NCI-H526 treated with DMSO at 0.1 percent for 48 hours (cell line): ENCODE results near the gene GSG1L.

Source experiments
- DNase-seq: peaks from one replicate; lab custom pipeline; 2025; lab: John Stamatoyannopoulos, UW

Gene GSG1L

DNA sequence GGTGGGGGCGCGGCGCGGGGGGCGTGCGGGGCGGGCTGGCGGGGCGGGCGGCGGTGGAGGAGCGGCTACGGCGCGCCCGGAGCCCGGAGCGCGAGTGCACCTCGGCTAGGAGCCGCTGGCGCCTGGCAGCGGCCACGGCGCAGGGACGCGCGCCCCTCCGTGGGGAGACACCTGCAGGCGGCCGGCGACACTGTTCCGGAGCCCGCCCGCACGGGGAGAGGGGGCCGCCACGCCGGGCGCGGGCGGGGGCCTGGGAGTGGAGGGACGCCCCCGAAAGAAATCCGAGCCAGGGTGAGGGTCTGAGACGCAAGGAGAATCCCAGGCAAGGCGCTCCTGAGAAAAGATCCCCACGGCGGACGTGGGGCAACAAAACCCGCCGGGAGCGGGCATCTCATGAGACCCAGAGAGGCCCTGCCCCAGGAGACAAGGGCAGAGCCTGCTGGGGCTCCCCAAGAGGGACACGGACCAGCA is at the start of gene GSG1L:
GSG1L (minus strand) TSS at position 124 of the 471 bp plus-strand sequence. CDS start 290 bp downstream, outside the sequence.
- DNase-seq: no peak

DNA sequence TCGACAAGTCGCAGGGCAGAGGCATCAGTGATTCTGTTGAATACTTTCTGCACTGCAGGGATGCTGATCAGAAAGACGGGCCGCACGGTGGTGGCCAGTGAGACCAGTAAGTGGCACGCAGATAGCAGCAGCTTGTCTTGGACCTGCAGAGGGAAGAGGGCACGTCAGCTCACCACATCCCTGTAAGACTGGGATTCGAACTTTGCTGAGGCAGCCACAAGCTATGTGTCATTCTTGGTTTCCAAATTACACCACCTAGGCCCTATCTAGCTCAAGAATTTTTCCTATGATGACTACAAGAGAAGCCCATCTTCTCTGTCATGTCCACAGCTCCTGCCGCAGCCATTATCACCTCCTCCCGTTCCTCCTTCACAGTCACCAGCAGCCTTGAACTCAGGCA is 49.4 kb upstream of the GSG1L start:
- DNase-seq: no peak

DNA sequence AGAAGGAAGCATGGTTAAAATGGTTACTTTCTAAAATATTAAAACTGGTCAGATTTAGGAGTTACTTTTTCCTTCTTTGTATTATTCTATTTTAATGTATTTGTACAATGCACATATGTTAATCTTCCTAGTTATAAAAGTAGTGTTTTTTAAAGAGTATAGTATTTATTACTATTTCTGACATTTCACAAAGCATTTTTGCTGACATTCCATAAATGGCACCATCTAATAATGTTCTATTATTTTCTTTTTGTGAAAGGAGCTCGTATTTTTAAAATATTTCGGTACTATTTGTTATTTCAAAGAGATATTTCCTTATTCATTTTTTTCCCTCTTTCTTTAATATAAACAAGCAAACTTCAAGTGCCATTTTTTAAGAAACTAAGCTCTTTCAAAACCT is 47.5 kb upstream of the GSG1L start:
- DNase-seq: no peak

DNA sequence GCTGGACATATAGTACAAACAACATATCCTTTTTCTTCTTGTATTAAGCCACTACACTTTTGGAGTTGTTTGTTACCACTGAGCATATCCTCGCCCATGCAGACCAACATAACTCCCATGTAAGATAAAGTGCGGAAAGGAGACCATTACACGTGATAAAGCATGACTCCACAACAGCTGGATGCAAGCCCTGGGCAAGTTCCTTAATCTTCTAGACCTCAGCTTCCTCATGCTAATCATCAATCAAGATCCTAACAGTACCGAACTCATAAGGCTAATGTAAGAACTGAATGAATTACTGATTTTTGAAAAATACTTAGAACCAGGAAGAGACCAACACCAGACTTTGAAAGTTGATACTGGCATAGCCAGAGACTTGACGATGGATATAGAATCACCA is 47.0 kb upstream of the GSG1L start:
- DNase-seq: no peak

DNA sequence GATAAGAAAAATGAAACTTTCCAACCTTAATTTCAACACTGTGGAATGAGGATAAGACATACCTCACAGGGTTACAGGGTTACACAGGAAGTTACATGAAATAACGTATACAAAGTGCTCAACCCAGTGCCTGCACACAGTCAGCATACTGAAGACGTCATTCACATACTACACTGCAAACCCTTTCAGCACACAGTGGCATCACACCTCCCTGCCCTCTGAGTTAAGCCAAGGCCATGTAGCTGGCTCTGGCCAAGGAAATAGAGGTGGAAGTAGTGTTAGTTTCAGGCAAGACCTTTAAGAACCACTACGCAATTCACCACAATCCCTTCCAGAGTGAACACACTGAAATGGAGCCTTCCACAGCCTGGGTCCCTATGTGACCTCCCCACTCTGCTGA is 46.6 kb upstream of the GSG1L start:
- no peak for DNase-seq

DNA sequence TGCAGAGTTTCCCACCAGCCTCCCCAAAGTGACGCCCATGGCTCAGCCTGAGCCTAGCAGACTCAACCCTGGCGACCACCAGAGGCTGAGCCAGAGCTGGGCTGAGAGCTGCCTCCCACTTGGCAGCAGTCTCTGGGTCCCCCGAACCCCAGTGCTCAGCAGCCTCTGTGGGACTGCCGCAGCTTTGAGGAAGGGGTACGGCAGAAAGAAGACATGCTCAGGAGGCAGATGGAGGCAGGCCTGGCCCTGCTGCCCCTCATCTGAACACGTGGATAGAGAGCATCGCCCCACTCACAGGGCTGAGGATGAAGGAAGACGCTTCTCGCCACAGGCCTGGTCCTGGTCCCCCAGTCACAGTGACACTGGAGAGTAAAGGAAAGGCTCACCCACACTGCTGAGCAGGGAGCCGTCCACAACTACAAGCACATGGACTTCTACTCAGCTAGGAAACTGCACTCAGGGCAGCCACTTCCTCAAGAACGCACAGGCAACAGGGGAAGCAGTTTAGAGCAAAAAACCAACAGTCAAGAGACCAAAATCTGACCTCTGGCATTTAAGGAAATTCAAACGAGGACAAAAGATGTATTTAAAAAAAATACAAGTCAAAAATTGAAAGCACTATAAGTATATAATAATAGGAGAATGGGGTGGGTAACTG is 45.2 kb upstream of the GSG1L start:
- no peak for DNase-seq

DNA sequence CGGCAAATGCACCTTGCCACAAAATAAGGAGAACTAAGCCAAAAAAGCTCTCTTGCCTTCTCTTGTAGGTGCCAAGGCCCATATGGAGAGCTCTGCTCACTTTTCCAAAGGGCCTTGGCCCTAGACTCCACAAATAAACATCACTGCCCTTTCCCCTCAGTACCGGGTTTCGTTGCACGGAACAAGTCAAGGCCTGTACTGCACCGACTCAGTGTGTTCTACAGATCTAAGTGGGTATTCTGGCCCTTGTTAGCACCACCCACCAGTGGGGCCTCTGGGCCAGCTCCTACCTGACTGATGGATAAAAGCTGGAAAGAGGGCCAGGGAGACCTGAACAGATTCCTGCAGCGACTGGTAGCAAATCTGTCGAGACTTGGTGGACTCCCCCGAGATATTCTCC is 43.7 kb upstream of the GSG1L start:
- DNase-seq: no peak

DNA sequence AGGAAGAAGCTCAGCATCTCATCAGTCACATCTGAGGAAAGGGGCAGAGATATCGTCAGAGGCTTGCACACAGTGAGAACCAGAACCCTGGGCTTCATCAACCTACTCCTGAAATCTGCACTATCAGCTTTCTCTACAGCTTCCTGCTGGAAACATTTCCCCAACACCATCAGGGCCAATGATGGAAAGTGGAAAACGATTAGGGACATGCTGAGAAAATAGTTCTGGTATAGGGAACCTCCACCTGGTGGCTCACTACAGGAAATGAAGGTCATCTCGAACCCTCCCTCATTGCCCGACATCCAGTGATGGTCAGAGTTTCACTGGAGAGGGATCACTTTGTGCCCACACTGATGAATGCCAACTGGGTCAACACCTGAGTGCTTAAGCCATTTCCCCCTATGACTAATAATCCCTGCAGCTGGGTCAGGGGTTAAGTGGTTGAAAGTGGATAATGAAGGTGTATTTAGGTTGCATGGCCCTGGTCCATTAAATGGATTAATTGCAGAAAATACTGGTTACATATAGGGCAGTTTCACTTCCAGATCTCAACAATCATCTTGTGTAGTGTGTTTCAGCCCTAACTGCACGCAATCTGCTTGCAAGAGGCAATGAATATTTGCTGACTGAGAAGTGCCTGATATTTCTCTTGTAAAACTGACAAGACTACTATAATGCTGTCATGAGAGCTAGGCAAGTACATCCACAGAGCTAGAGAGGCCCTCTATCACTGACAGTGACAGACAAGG is 43.1 kb upstream of the GSG1L start:
- DNase-seq: no peak

DNA sequence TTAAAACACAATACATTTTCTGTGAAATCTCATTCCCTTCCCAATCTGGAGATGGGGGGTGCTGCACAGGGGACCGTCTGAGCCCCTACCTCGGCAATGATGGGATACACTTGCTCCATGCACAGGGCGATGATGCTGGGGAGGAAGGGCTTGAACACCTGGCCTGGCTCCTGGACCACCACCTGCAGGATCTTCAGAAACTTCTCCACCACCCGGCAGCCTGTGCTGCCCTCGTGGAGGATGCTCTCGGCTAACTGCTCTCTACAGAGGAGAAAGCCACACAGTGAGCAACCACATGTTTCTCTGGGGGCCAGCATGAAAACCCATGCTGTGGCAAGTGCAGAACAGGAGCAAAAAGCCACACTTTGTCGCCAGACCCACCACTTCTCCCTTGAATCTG is 42.4 kb upstream of the GSG1L start:
- no peak for DNase-seq

DNA sequence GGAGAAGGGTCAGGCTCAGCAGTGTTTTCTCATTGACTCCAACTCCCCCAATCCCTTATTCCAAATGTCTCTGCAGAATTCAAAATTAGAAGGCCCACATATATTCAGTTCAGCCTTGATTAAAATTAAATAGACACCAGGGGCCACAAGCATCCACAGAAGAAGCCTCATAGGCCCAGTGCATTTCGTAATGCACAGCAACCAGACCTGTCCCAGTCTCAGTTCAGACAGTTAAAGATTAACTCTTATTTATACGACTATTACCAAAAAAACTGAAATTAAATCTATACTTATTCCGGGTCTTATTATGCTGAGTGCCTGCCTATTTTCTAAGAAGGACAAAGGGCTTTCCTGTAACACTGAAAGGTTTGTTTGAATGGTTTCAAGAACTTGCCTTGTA is 41.8 kb upstream of the GSG1L start:
- no peak for DNase-seq

DNA sequence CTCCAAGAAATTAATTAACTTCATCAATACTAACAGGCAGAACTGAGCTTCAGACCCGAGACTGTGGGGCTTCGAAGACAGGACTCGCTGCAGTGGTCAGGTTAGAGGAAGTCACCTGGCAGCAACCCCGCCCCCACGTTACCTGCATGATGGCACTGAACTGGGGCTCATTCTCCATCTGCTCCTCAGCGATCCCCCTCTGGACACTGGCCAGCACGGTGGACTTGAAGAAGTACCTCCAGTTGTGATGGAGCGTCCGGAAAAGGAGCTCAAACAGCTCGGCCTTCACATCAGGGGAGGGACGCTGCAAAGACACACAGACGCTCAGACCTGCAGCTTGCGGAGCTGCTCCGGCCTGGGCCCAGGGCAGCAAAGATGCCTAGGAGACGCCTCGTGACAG is 40.9 kb upstream of the GSG1L start:
- DNase-seq: no peak

DNA sequence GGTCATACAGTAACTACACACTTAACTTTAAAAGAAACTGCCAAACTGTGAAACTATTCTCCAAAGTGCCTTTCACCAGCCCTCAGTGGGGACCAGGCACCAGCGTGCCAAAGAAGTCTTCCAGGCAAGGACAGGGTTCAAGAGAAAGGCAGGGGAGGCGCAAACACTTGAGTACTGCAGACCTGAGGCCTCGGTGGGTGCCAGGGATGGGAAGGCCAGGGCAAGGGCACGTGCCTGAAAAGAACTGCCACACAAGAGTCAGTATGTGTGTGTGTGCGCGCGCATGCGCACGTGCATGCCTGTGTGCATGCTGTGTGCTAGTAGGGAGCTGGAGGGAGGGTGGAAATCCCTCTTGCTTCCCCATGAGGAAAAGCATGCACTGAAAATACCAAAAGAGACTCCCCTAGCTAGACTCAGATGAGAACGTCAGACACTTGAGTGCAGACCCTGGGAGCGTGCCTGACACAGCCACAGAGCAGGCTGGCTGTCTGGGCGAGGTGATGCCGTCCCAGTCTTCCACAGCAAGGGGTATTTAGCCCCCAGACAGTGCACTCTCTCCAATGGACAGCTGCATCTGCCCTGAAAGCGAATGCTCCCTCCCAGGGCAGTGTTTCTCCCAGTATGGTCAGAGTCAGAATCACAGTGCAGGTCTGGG is 40.1 kb upstream of the GSG1L start:
- DNase-seq: no peak

DNA sequence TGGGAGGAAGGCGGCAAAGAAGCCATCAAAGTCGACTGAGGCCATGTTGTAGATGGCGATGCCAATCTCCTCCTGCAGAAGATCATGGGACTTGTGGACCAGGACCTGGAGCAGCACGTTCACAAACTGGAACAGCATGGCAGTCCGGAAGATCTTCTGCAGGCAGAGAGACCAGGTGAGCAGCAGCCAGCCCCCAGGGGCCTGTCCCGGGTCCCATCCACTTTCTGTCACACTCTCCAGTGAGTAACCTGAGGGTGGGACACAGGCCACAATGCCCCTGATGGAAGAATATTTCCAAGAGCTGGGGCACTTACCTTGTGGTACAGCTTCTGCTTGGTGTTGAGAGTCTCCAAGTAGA is 38.0 kb upstream of the GSG1L start:
- DNase-seq: no peak

DNA sequence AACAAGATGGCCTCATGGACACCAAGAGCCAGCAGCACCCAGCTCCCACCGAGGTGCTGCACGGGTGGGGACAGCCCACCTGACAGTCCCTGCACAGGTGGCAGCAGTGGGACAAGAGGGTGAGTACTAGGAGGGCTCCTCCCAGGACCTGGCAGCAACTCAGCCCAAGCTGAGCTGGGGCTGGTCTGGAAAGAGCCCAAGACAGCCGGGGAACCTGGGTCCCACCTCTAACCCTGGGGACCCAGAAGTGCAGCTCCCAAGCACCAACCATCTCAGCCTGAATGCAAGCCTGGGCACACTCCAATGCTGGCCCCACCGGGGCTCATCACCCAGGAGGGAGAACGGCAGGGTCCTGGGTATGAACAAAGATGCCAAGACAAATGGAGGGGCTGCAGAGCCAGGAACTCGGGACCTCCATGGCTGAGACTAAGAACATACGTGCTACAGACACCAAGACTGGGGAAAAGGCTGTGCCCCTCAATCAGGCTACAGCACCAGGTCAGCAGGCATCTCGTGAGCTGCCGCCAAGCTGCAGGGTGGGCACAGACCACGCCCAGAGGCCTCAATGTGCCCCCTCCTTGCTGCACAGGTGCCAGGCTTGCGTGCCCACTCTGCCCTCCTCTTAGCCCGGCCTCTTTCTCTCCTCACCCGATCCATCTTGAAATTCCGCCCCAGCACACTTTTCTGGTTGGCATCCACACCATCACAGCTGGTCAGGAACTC is 37.5 kb upstream of the GSG1L start:
- DNase-seq: no peak

DNA sequence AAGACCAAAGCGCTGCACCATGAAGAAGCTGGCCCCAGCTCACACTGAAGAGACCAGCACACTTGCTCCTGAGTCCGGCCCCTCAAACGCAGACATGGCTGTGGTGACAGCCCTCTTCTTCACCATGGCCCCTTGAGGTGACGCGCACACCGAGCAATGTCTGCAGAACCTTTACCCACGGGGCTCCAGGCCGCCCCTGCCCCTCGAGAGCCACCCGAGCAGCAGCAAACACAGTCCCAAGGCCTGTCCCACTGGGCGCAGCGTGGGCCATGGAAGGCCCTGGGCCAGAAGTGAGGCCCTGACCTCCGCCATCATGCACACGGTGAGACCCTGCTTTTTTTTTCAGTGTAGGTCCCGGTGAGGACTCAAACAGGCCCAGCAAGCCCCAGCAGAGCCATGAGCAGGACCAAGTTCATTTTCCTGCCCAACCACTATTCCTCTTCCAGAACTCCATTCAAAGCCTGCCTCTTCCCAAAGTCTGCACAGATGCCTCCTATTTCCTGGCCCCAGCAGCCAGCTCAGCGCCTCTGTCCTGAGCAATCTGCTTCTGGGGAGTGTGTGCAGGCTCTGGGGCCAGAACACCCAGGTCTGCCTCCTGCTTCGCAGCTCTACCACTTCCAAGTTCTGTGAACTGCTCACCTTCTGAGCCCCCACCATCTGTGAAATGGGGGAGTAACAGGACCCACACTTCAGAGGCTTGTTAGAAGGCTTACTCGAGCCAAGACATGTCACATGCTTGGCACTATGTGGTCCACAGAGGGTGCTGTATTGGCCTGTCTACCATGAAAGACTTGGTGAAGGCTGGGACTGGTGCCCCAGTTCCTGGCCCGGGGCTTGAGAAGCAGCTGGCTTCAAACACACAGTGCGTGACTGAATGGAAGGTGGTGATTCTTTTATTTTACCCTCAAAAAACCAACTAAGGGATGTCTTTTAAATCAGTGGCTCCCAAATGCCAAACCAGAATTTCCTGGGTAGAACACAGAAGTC is 35.7 kb upstream of the GSG1L start:
- DNase-seq: no peak

DNA sequence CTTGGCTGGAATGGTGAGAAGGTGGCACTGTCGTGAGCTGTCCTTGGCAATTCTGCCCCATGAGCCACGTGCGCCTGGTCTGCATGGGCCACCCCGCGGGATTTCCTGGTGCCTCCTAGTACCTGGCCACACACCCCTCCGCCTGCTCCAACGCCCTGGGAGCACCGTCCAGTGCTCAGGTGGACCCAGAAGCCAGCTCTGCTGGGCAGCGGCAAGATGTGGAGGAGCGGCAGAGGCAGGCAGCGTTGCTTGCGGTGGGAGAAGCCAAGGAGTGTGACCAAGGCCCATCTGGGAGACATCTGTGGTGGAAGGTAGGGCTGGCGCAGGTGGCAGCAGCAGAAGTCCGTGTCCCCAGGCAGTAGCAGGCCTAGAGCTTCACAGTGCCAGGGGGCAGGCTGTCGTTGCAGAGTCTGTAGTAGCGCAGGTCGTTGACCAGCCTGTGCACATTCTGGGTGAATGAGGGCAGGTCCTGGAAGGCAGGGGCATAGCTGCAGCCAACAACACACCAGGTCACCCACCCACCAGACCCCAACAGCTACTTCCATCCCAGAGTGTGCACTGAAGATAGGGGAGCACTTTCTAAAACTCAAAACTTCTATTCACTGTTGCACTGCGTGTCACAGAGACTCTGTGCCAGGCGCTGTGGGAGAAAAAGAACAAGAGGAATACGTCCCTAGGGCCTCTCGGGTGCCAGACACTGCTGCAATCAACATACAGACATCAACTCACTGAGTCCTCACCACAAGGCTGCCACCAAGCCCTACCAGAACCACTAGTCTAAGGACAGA is 34.9 kb upstream of the GSG1L start:
- DNase-seq: no peak

DNA sequence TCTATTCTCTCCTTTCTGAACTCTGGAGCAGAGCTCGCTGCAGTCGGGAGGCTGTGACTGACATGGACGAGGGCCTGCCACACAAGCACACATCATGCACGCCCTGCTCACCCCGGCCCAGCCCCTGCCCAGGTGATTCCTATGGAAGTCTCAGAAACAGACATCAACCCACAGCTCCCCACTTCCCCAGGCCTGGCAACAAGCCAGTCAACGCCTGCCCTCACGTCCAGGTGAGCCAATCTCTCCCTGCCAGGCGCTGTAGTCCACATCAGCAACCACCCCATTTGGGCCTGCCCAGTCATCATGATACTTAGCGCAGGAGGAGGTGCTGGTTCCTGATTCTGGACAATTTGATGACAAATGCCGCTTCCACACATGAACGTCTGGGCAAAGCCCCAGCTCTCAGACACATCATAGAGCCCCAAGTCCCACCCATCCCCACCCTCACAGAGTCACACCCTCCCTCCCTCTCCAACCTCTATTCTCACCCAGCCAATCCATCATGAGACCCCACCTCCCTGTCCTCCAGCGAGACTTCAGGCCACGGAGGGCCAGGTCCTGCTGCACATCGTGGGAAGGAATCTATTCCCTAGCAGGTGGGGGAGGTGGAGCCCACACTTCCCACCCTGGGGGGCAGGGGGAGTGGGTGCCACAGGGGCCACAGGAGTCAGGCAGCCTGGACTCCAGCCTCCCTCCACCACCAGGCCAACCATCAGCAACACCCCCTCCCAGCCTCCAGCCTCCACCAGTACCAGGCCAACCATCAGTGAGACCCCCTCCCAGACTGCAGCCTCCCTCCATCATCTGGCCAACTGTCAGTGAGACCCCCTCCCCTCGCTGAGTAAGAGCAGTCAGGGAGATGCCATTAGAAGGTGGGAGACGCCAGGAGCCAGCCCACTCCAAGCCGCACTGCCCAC is 33.7 kb upstream of the GSG1L start:
- no peak for DNase-seq

DNA sequence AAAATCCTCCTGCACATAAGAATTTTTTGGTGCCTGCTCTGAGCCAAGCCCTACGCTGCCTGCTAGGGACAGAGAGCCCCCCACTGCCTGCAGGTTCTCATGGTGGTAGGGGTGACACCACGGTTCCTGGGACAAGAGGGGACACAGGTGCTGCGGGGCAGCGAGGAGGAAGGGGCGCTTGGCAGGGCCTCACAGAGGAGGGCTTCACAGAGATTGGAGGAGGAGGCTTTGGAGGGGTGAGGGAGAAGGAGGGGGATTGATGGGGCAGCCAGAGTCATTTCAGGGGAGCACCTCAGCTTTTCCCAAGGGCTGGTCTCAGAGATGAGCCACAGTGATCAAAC is 29.8 kb upstream of the GSG1L start:
- no peak for DNase-seq

DNA sequence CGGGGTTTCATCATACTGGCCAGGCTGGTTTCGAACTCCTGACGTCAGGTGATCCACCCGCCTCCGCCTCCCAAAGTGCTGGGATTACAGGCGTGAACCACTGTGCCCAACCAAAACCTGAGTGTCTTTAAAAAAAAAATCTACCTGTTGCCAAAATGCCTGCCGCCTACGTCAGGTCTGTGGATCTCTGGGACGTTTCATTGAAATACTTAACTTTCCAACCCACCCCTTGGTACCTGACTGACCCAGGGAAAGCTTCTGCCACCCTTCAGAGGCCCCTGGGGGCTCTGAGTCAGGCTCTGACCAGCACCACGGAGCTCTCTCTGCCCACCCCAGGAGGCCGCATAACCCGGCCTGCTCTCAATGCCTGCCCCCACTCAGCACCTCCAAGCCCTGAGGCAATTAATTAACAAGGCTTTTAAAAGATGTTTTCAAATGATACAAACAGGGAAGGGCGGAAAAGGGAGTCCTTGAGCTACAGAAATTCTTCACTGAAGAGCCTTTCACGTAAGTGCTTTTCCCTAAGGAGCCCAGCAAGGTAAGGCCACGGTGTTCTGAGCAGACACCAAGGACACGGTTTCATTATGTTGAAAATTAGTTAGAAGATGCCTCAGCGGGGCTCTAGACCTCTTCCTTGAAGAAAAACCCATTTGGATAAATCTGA is 29.3 kb upstream of the GSG1L start:
- no peak for DNase-seq
